Stimulated activated CD4-positive, alpha-beta T cell treated with anti-CD3 and anti-CD28 coated beads, Interleukin-4, amount 100 ng/mL, for 4 hours (primary cell): Measurements from ENCODE around the gene DYNLT1.
"Not testable (repeated sequence)": the region's sequence is repeated elsewhere in the genome, so short reads cannot be mapped to it uniquely, and the experiment has no call there.

ENCODE experiments used
- DNase-seq, 2 experiments: peaks; one replicate each; pipeline ENCODE4 v3.0.0-alpha.2; 2020

The DYNLT1 gene

DNA sequence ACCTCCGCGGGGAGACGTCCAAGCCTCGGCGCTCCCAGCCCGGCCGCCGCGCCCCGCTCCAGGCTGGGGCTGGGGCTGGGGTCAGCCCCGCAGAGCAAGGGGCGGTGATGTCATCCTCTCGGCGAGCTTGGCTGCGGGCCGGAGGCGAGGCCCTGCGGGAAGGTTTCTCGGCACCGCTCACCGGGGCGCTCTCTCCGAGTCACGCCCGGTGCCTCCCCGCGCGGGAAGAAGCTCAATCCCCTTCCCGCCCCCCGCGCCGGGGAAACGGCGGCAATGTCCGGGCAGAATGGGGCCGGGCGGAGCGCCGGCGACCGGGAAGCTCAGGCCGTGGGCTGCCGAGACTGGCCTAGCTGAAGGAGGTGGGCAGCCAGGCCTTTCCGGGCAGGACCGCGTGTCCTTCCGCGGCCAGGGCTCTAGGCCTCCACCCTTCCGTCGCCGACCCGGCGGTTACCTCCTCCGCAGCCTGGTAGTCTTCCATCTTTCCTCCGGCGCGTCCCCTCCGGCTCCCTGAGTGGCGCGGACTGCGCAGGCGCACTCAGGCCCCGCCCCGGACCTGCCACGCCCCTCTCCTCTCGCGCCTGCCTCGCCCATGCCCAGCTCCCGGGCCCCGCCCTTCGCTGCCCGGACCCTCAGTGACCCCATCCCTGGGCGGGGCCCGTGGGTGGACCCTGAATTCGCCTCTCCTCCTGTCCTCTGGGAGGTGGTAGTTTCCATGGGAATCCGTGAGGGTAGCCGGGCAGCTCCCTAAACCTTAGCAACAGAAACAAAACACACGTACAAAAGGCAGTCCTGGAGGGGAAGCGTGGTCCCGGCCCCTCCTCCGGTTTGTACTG is at the start of gene DYNLT1:
TSS of gene DYNLT1 (minus strand) at position 513 of the 833 bp plus-strand sequence. CDS start at position 478, 35 bp downstream.
- DNase-seq = peak; percentile 84 to 90

DNA sequence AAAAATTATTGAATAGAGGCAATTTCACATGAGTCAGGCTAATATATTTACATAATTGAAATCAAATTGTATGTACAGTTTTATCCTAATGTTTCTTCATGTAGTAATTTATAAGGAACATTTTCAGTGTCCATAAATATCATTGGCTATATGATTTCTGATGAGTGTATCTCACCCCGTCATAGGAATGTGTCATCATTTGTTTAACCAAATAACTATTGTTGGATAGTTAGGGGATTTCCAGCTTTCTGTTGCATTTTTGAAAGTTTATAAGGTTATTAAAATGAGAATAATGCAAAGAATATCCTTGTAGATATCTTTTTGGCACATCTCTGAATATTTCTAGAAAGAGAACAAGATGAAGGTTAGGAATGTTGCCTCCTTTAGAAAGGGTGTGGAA is 44.3 kb upstream of the DYNLT1 start:
- no peak for DNase-seq

DNA sequence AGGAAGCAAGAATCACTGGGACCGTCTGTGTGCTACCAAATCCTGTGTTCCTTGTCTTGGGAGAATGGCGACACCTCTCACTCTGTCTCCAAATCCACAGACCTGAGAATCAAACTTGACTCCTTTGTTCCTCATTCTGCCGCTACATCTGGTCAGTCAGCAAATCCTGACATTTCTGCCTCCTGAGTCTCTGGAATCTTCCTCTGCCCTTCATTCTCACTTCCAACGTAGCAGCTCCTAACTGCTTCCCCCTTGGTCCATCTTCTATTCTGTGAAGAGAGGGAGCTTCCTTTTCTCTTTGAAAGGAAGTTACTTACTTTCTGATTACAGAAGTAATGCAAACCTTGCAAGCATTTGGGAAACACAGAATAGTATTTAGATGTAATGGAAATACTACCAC is 43.0 kb upstream of the DYNLT1 start:
- DNase-seq = no peak

DNA sequence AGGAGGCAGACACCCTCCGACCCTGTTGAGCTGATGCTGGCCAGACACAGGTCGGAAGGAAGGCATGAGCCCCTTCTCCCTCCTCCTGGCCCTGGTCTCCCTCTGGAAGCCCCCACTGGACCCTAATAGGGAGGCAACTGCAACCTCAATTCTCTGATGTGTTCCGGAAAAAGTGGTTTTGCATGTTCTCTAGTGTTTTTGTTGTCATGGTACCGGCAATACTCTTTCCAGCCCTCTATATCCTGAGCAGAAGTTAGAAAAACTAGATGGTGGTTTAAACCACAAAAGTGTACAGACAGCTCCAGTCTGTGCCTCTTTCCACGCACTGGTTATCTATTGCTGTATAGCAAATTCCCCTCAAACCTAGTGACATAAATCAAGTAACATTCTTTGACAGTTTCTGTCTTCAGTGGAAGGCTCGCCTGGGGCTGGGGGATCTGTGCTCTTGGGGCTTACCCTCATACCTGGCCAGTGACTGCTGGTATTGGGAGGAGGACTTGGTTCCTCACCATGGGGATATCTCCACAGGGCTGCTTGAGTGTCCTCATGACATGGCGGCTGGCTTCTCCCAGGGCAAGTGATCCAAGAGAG is 42.3 kb upstream of the DYNLT1 start:
- peak in 1 of 2 experiments; percentile 13 for DNase-seq

GRCh38 chr6:158686311-158686710 is 41.8 kb upstream of the DYNLT1 start:
- no peak for DNase-seq

- DNase-seq = no peak
Measured at GRCh38 chr6:158684745-158685324, 40.3 kb upstream of the DYNLT1 start.

- no peak for DNase-seq
Measured at GRCh38 chr6:158684311-158684710, 39.8 kb upstream of the DYNLT1 start.

GRCh38 chr6:158680481-158680880 is 35.9 kb upstream of the DYNLT1 start:
- DNase-seq = no peak

DNA sequence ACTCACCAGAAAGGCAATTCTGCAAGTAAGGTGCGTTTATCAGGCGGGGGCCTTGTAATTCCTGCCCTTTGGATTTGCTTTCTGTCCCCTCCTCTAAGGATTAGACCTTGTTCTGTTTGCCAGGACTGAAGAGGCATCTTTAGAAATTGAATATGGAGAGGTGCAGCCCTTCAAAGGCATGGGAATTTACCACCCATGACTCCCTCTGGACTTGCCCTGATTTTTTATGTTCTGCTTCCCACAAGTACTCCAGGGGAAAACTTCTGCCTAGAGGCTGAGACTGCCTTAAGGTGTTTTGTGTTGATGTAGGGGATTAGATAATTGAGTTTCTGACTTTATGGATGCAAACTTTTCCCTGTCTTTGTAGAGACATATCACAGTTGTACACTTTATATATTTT is 35.5 kb upstream of the DYNLT1 start:
- DNase-seq = no peak

DNA sequence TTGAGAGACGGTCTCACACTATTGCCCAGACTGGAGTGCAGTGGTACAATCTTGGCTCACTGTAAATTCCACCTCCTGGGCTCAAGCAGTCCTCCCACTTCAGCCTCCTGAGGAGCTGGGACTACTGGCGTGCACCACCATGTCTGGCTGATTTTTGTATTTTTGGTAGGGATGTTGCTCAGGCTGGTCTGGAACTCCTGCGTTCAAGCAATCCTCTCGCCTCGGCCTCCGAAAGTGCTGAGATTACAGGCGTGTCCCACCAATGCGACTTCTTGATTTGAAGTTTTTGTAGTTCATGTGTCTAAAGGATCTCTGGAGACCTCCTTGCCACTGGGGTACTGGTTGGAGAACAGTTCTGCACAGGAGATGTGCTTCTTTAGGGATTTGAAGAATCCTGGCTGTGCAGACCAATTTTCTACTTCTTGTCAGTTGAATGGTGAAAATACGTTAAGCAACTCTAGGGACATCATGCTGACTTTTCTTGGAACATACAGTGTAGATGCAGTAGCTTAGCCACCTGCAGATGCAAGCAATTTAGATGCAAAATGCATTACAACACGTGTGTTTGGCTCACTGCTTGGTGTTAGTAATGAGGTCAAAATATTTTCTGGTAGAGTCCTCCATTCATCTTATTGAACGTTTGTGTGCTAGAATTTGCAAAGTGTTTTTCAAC is 33.5 kb upstream of the DYNLT1 start:
- DNase-seq = no peak

DNA sequence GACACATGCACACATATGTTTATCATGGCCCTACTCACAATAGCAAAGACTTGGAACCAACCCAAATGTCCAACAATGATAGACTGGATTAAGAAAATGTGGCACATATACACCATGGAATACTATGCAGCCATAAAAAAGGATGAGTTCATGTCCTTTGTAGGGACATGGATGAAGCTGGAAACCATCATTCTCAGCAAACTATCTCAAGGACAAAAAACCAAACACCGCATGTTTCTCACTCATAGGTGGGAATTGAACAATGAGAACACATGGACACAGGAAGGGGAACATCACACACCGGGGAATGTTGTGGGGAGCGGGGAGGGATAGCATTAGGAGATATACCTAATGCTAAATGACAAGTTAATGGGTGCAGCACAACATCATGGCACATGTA is 32.6 kb upstream of the DYNLT1 start:
- not testable (repeated sequence) for DNase-seq

DNA sequence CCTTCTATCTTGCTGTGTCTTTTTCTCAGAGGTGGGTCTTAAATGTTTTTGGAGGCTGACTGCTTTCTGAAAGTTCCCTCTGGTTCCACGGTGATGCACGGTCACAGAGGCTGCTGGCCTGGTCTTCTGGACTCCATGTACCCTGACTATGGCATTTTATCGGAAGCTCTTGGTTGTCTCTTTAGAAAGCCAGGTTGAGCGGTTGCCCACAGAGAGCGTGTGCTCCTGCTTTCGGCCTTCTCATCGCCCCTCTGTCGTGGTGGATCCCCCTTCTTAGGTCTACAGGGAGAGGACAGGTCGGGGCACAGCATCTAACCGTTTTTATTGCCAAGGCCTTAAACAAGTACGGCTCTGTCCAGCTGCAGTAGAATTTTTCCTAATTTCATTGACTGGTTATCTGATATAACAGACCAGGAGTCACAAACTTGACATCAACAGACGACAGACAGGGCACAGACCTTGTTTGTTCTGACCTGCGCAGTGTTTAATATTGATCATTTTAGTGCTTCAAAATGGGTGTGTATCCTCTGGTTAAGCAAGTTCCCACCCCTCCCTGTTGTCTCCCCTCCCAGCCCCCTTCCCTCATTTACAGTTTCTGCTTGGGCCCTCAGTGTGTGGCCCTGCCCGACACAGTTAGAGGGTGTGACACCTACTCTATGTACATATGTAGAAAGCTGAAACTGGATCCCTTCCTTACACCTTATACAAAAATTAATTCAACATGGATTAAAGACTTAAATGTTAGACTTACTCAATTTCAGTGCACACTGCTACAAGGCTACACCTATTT is 30.0 kb upstream of the DYNLT1 start:
- DNase-seq = no peak

- no peak for DNase-seq
Measured at GRCh38 chr6:158672726-158673125, 28.2 kb upstream of the DYNLT1 start.

DNA sequence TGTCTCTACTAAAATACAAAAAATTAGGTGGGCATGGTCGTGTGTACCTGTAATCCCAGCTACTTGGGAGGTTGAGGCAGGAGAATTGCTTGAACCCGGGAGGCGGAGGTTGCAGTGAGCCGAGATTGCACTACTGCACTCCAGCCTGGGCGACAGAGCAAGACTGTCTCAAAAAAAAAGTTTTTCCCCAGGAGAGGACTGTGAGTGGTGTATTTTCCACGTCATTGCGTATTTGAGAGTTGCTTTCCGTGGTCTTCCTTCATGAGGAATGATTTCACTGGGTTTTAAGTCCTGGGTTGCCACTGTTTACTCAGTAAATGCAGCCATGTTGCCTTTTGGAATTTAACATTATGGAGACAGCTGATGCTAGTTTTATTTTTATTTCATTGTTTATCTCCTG is 27.6 kb upstream of the DYNLT1 start:
- not testable (repeated sequence) for DNase-seq

GRCh38 chr6:158669145-158670035 is 24.8 kb upstream of the DYNLT1 start:
- no peak for DNase-seq

- DNase-seq = no peak
Measured at GRCh38 chr6:158668707-158669103, 24.2 kb upstream of the DYNLT1 start.

- DNase-seq = no peak
Measured at GRCh38 chr6:158667360-158667981, 22.9 kb upstream of the DYNLT1 start.

GRCh38 chr6:158666628-158667359 is 22.3 kb upstream of the DYNLT1 start:
- DNase-seq = no peak

GRCh38 chr6:158665332-158665731 is 20.8 kb upstream of the DYNLT1 start:
- no peak for DNase-seq

- DNase-seq = no peak
Measured at GRCh38 chr6:158663625-158664165, 19.2 kb upstream of the DYNLT1 start.
